Thyroid gland (tissue), 4 donors: ENCODE measurements around the gene ITGA11. TPM values are rescaled to one million over a fixed set of nuclear protein-coding genes. Genes with fewer than 3 reads are reported as not detected.

Experiments
- DNase-seq, 2 donors: peaks; one replicate each; pipeline ENCODE4 v3.0.0-alpha.2; 2019
- H3K27ac ChIP-seq, 3 donors: fragments of 200-600 bp; sonication (generic); 1 replicate in 2 of 3; 2 replicates in 1 of 3; pipeline ENCODE4 v1.5.1; 2016 to 2019; ENCODE audit warnings: mild to moderate bottlenecking in 1 of 3, moderate library complexity in 1 of 3
- H3K27me3 ChIP-seq: fragments of 200-600 bp; sonication (generic); one replicate; pipeline ENCODE4 v1.5.1; 2019
- H3K36me3 ChIP-seq, 2 donors: fragments of 200-600 bp; sonication (generic); one replicate each; pipeline ENCODE4 v1.5.1; 2016 to 2019
- H3K4me1 ChIP-seq, 2 donors: fragments of 200-600 bp; sonication (generic); one replicate each; pipeline ENCODE4 v1.5.1; 2017 to 2019
- H3K4me3 ChIP-seq, 3 donors: fragments of 200-600 bp; sonication (generic); replicated peaks in 1 of 3; 1 replicate in 2 of 3; 2 replicates in 1 of 3; pipeline ENCODE4 v1.5.1; 2016; ENCODE audit warnings: mild to moderate bottlenecking in 1 of 3
- H3K9me3 ChIP-seq: fragments of 200-600 bp; sonication (generic); one replicate; pipeline ENCODE4 v1.5.1; 2017
- POLR2A ChIP-seq, 2 donors: fragments of 450-650 bp; IDR thresholded peaks; one replicate each; pipeline ENCODE4 v1.6.1; 2017; ENCODE audit warnings: antibody characterized with exemption in 2 of 2, mild to moderate bottlenecking in 2 of 2, moderate library complexity in 1 of 2
- WGBS, 2 donors: methylation state at CpG; one replicate each; pipeline ENCODE4 v1.1.5; 2017; 5-methylcytosine and 5-hydroxymethylcytosine counted together
- intact Hi-C: fragments of 100-400 bp; cut with DNase I; formaldehyde crosslinking; loops from one replicate; pipeline ENCODE4 v1.15.1; 2023
- total RNA-seq, 4 donors: library from RNA; depleted of rRNA; stranded (reverse); fragments of >200 nt; gene quantifications; one replicate each; pipeline ENCODE4 v1.2.3, GENCODE V29; 2016
- TF ChIP-seq, protein P1 (sequence below), 6 experiments: fragments of 200-600 bp in 3 of 6; fragments of 450-650 bp in 3 of 6; sonication (generic) in 3 of 6; IDR thresholded peaks; one replicate each; pipeline ENCODE4 v1.5.1; 2016 to 2019; ENCODE audit warnings: antibody characterized with exemption in 6 of 6, mild to moderate bottlenecking in 2 of 6, inconsistent platforms in 1 of 6, moderate library complexity in 1 of 6

ITGA11 gene
- total RNA-seq, 4 donors from 2014 or later: 3.0 to 6.1 (median 4.3) TPM

DNA sequence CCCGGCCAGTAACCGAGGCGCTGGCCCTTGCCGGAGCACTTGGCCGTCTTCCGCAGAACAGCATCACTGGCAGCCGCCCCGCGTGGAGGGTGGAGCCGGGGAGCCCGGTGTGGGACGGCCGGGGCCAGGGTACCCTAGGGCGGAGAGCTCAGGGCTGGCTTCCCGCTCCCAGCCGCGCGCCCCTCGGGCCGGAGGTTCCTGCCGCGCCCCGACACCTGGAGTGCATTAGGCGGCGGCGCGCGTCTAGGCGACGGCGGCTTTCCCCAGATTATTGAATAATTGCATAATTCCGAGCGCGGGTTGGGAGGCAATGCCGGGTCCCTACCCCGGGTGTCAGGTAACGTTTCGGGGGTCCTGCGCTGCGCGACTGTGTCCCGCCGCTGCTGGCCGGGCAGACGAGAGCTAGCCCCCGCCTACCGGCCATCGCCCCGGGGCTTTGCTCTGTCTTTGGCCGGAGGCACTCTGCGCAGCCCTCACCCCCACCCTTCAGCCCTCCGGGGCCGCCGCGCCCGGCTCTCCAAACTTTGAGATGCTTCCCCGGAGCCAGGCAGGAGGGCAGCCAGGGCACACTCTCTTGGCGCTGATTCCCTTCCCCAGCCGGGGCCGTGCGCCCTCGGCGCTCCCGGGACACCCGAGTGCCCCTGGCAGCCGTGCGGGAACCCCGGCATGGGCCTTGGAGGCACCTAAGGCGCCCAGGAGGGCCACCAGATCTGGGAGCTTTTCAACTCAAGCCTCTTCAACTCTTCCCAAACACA is 749 bp downstream of the ITGA11 start:
- DNase-seq: peak; percentile 5 to 11
- H3K4me1 ChIP-seq: peaks cover 11 to 17% of the 10 kb centered on the region in 2 donors
- intact Hi-C loops: no loop called here

DNA sequence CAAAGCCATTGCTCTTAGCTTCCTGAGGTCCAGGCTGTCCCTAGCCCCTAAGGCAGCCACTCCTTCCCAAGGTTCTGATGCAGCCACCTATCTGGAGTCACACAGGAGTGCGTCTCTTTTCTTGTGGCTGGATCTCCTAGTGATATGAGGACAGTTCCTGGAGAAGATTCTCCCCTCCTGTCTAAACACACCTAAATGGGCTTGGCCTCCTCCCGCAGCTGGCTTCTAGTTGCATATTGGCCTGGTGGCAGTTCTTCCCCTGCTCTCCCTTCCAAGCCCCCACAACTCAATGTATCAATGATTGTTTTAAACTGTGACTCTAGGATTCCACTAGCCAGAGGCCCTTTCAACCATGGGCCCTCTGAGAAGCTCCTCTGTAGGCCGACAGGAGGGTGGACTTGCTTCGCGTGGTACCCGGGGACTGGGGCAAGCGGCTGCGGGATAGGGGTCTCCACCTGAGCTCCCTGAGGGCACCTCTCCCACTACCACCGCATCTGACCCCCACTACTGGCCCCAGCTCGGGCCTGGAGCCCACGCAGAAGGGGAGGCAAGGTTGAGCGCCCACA is 1.4 kb downstream of the ITGA11 start:
- Histone ChIP-seq H3K36me3 (no peaks in the 10 kb centered on the region), H3K27me3 (no peaks in the 10 kb centered on the region), H3K9me3 (no peaks in the 10 kb centered on the region), H3K27ac (peak overlapping the region in 1 of 3 donors; percentile 38), H3K4me1 (peaks cover 11 to 17% of the 10 kb centered on the region in 2 donors), H3K4me3 (no peak overlapping the region)
- 64 to 84% methylated on average over 4 to 5 of the region's 12 CpGs for WGBS, 2 donors
- intact Hi-C loops: no loop called here
- TF ChIP-seq, protein P1, sequence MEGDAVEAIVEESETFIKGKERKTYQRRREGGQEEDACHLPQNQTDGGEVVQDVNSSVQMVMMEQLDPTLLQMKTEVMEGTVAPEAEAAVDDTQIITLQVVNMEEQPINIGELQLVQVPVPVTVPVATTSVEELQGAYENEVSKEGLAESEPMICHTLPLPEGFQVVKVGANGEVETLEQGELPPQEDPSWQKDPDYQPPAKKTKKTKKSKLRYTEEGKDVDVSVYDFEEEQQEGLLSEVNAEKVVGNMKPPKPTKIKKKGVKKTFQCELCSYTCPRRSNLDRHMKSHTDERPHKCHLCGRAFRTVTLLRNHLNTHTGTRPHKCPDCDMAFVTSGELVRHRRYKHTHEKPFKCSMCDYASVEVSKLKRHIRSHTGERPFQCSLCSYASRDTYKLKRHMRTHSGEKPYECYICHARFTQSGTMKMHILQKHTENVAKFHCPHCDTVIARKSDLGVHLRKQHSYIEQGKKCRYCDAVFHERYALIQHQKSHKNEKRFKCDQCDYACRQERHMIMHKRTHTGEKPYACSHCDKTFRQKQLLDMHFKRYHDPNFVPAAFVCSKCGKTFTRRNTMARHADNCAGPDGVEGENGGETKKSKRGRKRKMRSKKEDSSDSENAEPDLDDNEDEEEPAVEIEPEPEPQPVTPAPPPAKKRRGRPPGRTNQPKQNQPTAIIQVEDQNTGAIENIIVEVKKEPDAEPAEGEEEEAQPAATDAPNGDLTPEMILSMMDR (IDR thresholded peaks at IDR 0.05): no peak
- TF ChIP-seq POLR2A (IDR thresholded peaks at IDR 0.05): no peak
- no peak for DNase-seq

More for the DNA sequence above, 749 bp downstream of the ITGA11 start:
- Histone ChIP-seq H3K27ac (peak overlapping the region in 1 of 3 donors; percentile 38), H3K9me3 (no peaks in the 10 kb centered on the region), H3K27me3 (no peaks in the 10 kb centered on the region), H3K4me3 (peak overlapping the region in 1 of 3 donors; percentile 37), H3K36me3 (no peaks in the 10 kb centered on the region)
- 2 to 19% methylated on average over 15 to 28 of the region's 69 CpGs for WGBS, 2 donors
- TF ChIP-seq POLR2A (IDR thresholded peaks at IDR 0.05): no peak
- TF ChIP-seq, protein P1 (IDR thresholded peaks at IDR 0.05): no peak

DNA sequence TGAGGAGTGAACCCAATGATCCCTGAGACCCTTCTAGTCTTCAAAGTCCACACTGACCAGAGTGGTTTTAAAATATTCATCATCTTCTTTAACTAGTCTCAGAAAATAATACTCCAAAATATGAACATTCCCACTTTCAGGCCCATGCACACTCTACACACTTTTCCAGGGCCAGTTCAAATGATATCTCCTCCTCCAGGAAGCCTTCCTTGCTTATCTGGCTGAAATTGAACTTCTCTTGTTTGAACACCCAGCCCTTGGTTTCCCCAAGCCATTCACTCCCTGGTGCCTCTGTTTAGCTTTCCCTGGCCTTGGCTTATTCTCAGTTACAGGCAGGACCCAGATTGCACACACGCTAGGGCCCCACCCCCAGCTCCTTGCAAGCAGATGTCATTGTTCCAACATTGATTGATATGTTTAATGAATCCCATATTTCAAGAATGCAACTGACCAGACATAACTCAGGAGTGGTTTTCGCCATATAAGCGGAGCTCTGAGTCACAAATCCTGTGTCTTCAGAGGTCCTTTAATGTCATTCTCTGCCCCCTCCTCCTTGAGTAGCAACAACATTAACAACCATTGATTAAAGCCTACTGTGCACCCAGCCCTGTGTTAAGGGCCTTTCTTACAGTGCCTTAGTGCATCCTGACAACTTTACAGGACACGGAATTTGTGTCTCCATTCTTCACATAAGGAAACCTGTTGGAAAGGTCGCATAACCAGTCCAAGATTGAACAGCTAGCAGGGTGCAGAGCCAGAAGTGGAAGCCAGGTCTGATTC is 2.1 kb downstream of the ITGA11 start:
- intact Hi-C loops: no loop called here

DNA sequence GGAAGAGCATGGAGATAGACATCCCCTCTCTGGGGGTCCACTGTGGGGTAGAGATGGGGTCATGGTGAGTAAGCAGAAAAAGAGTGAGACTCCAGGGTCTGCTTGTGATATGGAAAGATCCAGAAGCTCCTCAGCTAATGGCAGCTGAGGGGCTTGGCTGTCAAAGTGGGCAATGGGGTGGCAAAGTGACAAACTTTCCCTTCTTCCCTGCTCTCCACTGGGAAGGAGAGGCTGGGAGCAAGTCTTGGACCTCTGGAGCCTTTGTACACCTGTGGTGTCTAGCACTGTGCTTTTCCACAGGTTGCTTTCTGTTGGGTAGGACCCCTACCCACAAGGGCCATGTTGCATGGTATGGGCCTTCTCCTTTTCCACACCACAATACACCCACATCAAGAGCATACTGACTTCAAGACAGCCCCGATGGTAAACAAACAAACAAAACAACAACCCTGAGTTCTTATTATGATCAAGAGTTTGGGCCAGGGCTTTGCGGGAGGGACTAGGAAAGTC is 3.5 kb downstream of the ITGA11 start:
- intact Hi-C loops: no loop called here
- no peak for TF ChIP-seq POLR2A (IDR thresholded peaks at IDR 0.05)
- TF ChIP-seq, protein P1 (IDR thresholded peaks at IDR 0.05): no peak
- 84 to 90% methylated on average over 2 of the region's 2 CpGs for WGBS, 2 donors
- H3K27me3 ChIP-seq: no peaks in the 10 kb centered on the region
- H3K4me3 ChIP-seq: no peak overlapping the region
- H3K27ac ChIP-seq: no peak overlapping the region
- no peak for DNase-seq
- H3K9me3 ChIP-seq: no peaks in the 10 kb centered on the region
- H3K36me3 ChIP-seq: no peaks in the 10 kb centered on the region
- H3K4me1 ChIP-seq: peaks cover 11 to 17% of the 10 kb centered on the region in 2 donors

More for the DNA sequence above, 2.1 kb downstream of the ITGA11 start:
- no peak for TF ChIP-seq POLR2A (IDR thresholded peaks at IDR 0.05)
- TF ChIP-seq, protein P1 (IDR thresholded peaks at IDR 0.05): no peak
- H3K27me3 ChIP-seq: no peaks in the 10 kb centered on the region
- WGBS, 2 donors: 98 to 99% methylated on average over 5 of the region's 5 CpGs
- H3K4me1 ChIP-seq: peaks cover 11 to 17% of the 10 kb centered on the region in 2 donors
- no peak overlapping the region for H3K27ac ChIP-seq
- H3K4me3 ChIP-seq: no peak overlapping the region
- DNase-seq: no peak
- H3K9me3 ChIP-seq: no peaks in the 10 kb centered on the region
- H3K36me3 ChIP-seq: no peaks in the 10 kb centered on the region
